C4-2B (cell line): ENCODE results near the gene SGPL1.

Experiments used
- H3K27ac ChIP-seq: fragments of 450-650 bp; 2 replicates; pipeline ENCODE4 v1.5.1; 2017
- ZFX ChIP-seq: fragments of 450-650 bp; IDR thresholded peaks from 2 replicates; pipeline ENCODE4 v1.6.1; 2017
- TF ChIP-seq, protein P1 (sequence below): fragments of 450-650 bp; conservative IDR thresholded peaks from 2 replicates; pipeline ENCODE4 v1.5.1; 2017; ENCODE audit warnings: mild to moderate bottlenecking

Gene SGPL1

DNA sequence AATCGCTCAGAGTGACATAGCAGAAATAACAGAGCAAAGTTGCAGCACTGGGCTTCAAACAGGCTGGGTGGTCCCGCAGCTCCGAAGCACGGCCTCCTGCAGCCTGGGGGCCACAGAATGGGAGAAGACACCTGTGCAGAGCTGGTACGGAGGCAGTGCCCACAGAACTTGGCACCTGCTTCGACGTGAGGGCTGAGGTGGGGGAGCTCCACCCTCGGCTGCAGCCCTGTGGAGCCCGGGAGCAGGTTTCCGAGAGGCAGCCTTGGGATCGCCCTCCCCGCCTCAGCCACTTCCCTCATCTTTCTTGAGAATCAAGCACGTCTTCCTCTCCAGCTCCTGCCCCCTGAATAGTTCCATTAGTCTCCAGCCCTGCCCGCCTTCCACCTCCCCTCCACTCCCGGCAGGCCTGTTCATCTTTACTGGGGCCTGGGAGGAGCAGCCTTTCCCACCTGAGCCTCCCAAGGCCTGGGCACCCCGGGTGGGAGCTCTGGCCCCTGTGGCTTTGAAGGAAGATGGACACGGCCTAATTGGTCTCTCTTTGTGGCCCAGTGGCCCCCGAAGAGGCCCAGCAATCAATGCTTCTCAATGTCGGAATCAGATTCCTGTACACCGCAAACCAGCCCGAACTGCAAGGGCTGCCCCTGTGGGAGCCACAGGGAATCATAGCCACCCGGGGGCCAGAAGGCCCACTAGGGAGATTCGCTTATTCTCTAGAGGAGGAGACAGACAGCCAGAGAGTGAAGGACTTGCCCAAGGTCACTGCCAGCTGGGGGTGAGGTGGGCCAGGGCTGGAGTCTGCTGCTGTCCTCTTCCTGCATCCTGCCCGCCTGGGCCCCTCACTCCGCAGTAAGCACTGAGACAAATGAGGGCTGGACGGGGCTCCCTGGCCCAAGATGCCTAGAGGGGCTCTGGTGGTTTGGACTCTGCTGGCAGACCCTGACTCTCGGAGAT lies 89.6 kb downstream of the SGPL1 start:
- H3K27ac ChIP-seq, result no peak overlapping the region
- TF ChIP-seq, protein P1, sequence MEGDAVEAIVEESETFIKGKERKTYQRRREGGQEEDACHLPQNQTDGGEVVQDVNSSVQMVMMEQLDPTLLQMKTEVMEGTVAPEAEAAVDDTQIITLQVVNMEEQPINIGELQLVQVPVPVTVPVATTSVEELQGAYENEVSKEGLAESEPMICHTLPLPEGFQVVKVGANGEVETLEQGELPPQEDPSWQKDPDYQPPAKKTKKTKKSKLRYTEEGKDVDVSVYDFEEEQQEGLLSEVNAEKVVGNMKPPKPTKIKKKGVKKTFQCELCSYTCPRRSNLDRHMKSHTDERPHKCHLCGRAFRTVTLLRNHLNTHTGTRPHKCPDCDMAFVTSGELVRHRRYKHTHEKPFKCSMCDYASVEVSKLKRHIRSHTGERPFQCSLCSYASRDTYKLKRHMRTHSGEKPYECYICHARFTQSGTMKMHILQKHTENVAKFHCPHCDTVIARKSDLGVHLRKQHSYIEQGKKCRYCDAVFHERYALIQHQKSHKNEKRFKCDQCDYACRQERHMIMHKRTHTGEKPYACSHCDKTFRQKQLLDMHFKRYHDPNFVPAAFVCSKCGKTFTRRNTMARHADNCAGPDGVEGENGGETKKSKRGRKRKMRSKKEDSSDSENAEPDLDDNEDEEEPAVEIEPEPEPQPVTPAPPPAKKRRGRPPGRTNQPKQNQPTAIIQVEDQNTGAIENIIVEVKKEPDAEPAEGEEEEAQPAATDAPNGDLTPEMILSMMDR, result no peak
- TF ChIP-seq ZFX, result no peak

DNA sequence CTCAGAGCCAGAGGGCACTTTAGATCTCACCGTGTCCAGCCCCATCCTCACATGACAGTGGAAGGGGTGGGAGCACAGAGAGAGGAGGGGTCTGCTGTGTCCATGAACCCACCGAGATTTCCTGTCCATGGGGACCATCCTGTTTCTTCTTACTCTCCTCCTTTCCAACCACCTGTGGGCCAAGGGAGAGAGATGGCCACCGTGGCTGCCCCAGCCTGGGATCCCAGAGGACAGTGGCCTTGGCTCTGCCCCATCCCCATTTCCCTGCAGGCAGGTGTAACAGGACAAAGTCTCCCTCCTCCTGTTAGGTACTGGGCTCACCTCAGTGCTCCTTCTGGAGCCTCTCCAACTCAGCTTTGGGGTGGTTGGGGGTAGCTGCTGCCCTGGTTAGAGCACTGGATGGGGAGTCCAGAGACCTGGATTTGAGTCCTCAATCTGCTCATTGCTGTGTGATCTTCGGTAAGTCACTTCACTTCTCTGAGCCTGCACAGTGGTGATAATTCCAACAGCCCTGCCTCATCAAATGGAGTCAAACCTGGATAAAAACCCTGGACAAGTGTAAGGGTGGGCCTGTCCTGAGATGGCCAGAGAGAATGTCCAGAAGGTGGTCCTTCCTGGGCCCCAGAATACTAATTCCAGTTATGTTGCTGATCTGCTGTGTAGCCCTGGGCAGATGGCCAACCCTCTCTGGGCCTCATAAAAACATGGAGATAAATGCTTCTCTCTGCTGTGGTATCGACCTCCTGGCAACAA lies 90.5 kb downstream of the SGPL1 start:
- TF ChIP-seq, protein P1, result no peak
- no peak for TF ChIP-seq ZFX
- no peak overlapping the region for H3K27ac ChIP-seq

DNA sequence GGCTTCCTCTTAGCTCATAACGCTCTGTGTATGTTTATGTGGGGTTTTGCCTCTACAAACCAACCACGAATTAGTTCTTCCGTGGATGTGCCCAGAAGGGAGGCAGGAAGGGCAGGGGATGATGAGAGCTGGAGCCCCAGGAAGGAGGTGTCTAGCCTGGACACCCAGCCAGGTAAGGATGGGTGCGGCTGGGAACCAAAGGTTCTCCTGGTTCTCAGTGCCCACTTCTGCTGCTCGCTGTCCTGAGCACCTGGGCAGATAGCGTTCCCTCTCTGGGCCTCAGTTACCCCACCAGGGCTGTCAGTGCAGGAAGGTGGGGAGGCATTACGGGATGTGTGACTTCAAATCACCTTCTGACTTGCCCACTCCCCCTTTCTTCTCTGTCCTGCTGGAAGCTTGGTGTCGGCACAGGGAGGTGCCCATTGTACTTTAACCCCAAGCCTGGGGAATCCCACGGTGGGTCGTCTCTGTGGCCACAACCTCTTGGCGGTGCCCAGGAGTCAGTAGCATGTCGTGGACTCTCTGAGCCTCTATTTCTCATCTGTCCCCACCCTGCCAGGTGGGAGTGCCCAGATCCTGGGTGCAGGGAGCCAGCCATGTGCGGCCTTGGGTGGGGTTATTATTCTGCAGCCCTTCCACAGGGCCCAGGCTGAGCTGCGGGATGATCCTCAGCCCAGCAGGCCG lies 91.3 kb downstream of the SGPL1 start:
- TF ChIP-seq, protein P1, result no peak
- TF ChIP-seq ZFX, result no peak

DNA sequence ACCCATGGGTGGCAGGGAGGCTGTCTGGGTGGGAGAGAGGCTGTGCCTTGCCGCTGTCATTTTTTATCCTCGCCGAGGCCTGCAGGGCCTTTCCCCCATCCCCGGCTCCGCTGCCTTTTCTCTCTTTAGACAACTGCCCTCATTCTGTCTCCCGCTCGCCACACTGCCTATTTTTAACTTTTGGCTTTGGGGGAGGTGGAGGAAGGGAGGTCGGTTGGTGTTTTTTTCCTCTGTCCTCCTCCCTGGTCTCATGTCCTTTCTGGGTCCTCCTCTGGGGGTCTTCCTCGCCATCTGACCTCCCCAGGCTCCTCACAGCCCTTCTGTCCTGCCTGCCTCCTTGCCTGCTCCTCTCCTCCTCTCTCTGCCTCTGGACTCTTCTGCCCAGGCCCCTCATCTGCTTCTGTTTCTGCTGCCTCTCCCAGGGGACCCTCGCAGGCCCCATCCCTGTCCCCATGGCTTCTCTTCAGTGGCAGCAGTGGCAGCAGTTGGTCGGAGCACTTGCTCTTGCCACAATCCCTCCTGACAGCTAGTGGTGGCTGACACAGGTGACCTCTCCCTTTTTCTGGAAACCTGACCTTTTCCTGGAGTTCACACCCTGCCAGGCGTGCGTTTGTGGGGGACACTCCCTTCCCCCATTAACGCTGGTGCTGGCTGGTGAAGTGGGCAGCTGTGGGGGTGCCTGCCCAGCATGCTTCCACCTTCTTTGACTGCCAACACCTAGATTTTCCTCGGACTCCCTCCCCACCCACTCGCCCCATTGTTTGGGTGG lies 92.1 kb downstream of the SGPL1 start:
- no peak for TF ChIP-seq ZFX
- TF ChIP-seq, protein P1, result no peak
- H3K27ac ChIP-seq, result no peak overlapping the region

More for the DNA sequence above, 91.3 kb downstream of the SGPL1 start:
- H3K27ac ChIP-seq, result no peak overlapping the region

DNA sequence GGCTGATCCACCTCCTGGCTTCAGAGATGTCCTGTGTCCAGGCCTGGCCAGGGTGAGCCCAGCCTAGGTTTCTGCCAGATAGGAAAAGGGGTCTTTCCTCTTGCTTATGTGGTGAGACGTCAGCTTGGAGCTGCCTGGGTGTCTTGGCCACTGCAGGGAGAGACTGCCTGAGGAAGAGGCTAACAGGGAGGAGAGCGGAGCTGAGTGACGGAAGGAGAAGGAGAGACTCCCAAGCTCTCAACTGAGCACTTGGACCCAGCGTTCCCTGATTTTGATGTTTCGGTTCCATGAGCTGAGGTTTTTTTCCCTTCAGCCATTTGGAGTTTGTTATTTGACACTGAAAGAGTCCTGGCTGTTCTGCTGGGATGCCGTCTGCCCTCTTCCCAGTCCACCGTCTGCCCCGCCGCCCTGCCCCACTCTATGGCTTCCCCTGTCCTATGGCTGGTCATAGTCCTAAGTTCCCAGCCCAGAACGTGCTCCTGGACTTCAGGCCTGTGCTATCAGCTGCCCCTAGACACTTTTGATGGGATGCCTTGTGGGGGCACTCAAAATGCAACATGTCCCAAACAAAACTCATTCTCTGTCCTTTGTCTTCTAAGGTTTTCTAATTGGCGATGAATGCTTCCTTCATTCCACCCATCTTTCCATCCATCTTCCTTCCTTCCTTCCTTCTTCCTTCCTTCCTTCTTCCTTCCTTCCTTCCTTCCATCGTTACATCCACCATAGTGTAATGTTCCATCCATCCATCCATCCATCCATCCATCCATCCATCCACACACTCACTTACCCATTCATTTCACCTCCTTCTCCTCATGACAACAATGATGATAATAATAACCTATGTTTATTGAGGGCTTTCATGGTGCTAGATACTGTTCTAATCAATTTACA lies 92.9 kb downstream of the SGPL1 start:
- no peak for TF ChIP-seq ZFX
- TF ChIP-seq, protein P1, result no peak
- H3K27ac ChIP-seq, result no peak overlapping the region

DNA sequence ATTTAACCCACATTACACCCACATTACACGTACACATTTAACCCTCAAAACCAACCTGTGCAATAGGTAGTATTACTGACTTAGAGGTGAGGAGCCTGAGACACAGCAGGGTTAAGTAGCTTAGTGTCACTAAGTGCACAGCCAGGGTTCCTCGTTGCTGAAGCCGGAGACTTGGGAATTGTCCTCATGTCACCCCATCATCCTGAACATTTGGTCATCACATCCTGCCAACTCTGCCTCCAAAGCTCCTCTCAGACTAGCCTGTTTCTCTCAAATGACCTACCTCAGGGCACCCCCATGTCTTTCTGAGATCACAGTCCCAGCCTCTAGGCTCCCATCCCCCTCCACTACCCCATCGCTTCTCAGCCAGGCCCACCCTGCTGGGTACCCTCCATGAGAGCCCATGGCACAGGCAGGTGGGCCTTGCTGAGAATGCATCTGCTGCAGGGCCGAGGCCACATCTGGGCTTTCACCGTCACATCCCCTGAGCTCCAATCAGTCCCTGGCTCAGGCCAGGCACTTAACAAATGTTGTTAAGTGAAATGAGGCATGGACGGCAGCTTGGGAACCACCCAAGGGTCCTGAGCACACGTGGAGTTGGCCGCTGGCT lies 93.7 kb downstream of the SGPL1 start:
- TF ChIP-seq ZFX, result no peak
- TF ChIP-seq, protein P1, result no peak
- H3K27ac ChIP-seq, result no peak overlapping the region
